GM21526 (cell line): ENCODE data around the gene ZIC3.
"Not testable (repeated sequence)": the region's sequence is repeated elsewhere in the genome, so short reads cannot be mapped to it uniquely, and the experiment has no call there.

Source experiments
- ATAC-seq: cut with Tn5 transposase; IDR thresholded peaks from one replicate; pipeline ENCODE4 v1.9.1; 2021; ENCODE audit warnings: moderate library complexity; ENCODE audit not compliant: unreplicated experiment, low FRiP score

Gene ZIC3

DNA sequence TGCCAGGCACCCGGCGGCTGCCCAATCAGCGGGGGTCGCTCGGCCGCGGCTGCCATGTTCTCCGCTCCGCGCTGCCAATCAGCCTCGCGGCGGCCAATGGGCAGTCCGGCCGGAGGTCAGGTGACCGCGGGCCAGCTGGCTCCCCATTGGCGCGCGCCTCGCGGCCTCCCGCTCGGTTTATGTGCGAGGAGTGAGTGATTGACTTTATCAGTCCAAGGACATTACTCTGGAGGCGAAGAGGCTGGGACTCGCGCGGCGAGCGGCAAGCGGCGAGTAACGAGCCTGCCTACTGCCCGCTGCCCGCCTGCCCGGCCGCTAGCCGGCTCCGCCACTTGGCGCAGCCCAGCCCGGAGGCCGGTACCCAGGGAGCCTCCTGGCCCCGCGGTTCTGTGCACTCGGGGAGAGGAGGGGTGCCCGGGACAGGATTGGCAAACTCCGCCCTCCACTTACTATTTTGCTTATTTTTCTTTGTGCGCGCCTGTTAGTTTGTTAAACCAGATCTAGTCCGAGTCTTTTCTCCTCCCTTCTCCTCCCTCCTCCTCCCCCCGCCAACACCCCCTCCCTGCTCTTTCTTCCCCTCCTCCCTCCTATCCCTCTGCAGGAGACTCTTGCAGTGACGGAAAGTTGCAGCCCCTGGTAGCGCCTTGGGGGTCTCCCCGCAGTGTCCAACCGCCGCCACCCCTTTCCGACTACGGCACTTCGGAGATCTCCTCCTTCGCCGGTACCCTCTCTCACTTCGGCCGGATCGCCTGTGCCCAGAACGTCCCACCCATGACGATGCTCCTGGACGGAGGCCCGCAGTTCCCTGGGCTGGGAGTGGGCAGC lies at the start of gene ZIC3:
Gene ZIC3, plus strand, starts transcription at position 207 of the 825 bp plus-strand sequence. Its CDS starts 565 bp downstream, at position 772.
- no peak for ATAC-seq

DNA sequence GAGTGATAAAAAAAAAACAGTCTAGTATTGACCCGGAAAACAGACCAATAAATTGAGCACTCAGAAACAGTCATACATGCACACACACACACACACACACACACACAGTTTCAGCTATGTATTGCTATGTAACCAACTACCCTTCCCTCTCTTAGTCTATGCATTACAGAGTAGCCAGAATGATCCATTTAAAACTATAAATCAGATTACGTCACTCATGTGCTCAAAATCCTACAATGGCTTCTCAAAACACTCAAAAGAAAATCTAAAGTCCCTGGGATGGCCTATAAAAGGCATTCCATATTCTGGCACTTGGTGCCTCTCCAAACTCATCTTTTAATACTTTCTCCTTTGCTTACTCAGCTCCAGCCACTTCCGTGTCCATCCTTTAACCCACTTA lies 46.5 kb upstream of the ZIC3 start:
- ATAC-seq = no peak

DNA sequence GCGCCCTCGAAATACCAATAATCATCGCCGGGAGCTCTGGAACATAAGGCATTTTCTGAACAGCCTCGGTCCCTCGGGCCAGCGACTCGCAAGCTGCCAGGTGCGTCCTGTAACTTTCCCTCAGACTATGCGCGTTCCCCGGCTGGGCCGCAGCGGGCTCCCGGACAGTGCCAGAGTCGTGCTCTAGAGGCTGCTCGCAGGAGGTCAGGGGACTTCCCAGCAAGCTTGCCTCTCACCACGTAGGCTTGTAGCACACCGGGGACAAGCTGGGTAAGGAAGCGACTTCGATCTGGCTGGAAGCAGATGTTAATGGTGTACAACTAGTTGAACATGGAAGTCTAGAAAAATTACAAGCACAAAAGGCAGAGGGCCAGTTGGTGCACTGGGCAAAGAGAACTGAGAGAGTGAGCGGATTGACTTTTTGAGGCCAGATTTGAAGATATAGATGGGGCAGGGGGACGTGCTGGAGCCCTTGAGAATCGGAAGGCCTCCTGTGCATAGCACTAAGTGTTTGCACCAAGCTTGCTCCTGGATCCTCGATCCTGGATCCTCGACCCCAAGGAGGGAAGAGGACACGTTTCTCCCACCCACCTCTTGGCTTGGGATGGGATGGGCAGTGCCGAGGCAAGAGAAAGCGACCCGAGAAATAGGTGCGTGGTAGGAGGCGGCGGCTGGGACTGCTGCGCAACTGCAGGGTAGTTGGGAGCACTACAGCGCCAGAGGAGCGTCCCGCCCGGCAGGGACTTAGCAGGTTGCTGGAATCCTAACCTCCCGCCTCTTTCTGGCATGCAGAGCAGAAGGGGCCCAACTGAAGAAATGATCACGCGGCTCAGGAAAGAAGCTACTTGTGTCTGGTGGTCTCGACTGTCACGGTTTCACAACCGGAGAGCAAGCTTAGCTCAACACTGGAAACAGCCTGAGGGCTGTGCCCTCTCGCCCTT lies 19.9 kb upstream of the ZIC3 start:
- ATAC-seq = no peak

DNA sequence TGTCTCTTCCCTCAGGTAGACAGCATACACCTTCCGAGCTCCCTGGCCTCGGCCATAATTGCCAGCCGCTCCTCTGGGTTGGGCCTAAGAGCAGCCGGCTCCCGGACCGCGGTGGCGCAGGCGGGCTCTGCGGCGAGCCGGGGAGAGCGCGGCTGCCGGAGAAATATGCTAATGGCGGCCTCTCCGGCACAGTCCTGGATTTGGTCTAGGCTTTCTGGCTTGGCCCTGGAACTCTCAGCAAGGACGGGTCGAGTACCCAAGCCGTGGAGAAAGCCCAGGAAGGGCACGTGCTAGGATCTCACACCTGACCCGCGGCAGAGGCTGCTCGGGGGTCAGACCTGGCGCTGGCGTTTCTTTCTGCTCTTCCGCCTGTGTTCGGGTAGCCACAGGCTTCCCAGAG lies 18.6 kb upstream of the ZIC3 start:
- no peak for ATAC-seq

DNA sequence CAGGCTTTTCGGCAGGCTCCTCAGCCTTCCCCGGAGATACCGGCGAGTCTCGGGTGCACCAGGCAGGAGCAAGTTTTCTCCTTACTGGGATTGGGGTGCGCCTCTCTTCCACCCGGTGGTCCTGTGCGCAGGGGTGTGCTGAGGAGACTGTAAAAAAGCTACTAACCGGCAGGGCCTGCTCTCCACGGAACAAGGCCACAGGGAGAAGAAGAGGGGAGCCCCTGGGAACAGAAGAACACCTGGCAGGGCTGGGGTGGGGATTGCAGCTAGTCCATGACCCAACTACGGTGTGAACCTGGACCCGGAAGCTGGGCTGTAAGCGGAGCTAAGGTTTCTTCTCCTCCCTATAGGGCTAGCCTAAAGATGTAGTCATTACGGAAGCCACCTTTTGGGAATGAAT lies 17.7 kb upstream of the ZIC3 start:
- no peak for ATAC-seq

DNA sequence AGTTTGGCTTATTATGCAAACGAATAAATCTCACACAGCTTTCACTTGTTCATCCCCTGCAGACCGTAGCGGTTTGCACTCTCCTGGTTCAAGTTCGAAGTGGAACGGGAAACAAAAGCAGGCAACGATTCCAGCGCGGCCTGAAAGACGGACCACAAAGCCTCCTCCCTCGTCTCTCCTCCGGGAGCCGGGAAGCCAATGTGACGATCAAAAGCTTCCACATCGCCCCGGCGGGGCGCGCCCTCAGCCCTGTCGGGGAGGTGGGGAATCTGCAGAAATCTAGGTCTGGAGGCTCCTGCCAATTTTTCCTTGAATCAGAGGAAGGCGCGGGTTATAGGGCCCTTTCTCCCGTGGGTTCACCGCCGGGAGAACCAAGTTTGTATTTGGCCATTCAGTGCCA lies 16.9 kb upstream of the ZIC3 start:
- no peak for ATAC-seq

DNA sequence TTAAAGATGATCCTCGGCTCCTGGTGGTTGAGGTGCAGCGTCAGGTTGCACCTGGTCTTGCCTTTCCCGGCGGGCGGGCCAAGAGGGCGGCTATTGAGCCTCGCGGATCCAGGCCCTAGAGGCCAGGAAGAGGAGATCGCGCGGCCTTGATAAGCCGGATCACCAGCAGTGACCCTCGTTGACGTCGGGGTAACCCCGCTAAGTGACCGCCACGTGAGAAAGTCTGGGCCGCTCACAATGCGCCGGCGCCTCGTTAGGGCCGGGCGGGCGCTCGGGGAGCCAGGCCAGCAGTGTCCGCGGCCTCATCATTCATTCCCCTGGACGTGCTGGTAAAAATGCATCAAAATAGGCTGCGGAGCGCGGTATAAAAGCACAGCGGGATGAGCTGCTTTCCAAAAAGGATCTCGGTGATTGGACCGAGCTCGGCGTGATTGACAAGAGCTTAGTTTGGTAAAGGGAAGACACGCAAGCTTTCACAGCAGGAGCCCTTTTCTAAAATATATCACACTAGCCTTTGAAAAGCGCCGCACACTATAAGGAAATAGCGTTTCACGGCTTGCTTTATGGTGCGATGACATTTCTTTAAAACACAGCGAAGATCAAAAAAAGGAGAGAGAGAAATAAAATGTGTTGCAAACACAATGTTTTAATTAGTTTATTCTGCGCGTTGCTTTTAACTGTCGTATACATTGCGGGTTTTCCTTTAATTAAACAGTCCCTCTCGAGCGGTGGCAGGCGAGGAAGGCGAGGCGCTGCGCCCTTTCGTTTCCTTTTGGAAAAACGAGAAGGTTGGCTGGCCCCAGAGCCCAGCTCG lies 15.9 kb upstream of the ZIC3 start:
- ATAC-seq = no peak

DNA sequence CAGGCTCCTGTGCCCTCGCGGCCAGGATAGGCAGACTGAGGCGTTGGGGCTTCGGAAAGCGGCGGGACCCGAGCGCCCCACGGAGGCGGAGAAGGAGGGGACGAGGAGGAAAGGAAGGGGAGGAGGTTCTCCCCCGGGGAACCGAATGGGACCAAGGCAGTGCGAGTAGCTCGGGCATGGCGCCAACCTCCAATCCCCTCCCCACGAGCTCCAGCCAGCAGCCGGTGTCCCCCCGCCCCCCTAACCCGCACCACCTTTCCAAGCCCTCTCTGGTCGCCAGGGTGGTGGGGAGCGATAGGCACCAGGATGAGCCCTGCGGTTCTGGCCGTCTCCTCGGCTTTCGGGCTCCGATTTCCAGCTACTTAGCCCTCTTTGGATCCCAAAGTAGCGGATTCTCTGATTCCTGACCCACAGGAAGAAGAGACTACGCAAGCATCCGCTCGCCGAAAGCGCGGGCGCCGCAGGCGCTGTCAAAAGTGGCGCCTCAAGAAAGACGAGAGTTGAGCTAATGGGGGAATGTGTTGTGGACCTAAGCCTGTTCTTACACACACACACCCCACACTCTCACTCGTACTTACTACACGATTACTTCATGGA lies 15.2 kb upstream of the ZIC3 start:
- no peak for ATAC-seq

DNA sequence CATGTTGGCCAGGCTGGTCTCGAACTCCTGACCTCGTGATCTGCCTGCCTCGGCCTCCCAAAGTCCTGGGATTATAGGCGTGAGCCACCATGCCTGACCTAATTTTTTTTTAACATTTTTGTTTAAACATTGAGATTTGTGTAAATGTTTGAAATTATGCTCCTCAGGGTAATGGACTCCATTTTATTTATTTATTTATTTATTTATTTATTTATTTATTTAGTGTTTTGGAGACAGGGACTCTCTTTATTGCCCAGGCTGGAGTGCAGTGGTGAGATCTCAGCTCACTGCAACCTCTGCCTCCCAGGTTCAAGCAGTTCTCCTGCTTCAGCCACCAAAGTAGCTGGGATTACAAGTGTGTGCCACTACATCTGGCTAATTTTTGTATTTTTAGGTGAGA lies 13.8 kb upstream of the ZIC3 start:
- not testable (repeated sequence) for ATAC-seq

DNA sequence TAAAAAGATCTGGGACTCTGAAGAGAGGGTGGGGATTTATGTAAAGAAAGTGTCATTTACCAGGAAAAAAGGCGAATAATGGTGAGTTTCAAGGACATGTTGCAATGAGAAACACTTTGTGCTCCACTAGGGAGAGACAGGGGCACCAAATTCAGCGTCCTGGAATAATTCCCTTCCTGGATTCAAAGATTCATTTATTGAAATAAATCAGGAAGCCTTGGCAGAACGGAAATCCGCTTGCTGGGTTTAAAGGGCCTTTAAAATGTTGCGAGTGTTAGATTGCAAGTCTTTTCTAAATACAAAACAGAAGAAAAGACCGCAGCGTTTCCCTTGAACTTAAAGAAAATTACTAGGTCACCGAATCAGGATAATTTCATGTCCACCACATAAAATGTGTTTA lies 3.8 kb upstream of the ZIC3 start:
- ATAC-seq = no peak

DNA sequence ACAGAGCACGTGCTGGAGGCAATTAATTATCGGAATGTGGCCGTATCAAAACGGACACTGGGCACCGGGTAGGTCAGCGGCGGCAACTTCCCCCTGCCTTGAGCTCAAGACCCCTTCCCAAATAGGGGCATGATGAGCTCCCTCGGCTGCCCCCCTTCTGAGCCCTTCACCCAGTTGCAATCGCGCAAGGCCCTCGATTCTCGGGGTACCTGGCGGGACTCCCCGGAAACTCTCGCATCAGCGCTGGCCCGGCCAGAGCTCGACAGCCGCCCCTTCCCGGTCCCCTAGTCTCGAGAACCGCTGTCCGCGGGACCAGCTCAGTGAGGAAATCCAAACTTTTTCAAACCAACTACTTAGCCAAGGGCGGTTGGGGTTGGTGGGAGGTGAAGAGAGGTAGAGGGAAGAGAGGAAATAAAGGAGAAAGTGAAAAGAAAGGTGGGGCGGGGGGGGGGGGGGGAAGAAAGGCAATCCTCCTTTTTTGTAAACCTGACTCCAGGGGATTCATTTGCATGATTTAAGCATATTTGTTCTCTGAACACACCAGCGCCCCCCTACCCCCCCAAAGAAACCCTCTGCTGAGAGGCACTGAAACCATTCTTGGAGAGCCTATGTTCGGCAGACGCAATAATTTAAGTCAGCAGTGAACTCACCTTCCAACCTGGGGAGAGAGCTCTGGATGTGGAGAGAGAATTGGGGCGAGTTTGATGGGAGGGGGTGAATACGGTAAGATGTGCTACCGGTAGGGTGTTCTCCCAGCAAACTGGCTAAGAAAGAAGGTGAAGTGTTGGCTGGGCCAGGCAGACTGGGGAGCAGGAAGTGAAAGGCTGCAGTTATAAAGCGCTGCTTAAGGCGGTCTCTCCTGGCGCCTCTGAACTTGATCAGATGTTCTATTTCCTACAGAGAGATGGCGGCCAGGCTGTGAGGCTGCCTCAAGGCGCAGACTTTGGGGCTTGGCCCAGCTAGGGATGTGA lies 2.0 kb upstream of the ZIC3 start:
- no peak for ATAC-seq

DNA sequence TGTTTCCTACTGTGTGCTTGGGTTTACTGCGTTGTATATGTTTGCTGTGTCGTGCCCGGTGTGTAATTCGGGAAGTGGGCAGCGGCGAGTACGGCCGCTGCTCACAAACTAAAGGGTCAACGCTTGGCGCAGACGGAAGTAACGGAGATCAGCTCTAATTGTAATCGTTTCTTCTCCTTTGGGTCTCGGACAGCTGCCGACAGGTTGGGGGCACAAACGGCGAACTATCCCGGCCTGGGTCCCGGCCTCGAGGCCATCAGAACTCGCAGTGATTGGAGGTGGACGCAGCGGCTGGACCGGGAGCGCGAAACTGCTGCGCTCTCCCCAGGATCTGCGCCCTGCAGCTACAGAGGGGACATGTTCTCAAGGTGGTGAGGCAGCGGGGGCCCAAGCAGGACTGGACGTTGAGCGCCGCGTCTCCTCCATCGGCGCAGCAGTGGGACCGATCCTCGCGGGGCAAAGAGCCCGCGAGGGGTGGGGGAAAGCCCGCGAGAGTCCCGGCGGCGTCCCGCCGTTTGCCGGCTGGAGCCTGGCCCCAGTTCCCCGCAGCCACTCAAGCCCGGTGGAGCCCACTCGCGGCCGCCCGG lies 516 bp upstream of the ZIC3 start:
- ATAC-seq = no peak

DNA sequence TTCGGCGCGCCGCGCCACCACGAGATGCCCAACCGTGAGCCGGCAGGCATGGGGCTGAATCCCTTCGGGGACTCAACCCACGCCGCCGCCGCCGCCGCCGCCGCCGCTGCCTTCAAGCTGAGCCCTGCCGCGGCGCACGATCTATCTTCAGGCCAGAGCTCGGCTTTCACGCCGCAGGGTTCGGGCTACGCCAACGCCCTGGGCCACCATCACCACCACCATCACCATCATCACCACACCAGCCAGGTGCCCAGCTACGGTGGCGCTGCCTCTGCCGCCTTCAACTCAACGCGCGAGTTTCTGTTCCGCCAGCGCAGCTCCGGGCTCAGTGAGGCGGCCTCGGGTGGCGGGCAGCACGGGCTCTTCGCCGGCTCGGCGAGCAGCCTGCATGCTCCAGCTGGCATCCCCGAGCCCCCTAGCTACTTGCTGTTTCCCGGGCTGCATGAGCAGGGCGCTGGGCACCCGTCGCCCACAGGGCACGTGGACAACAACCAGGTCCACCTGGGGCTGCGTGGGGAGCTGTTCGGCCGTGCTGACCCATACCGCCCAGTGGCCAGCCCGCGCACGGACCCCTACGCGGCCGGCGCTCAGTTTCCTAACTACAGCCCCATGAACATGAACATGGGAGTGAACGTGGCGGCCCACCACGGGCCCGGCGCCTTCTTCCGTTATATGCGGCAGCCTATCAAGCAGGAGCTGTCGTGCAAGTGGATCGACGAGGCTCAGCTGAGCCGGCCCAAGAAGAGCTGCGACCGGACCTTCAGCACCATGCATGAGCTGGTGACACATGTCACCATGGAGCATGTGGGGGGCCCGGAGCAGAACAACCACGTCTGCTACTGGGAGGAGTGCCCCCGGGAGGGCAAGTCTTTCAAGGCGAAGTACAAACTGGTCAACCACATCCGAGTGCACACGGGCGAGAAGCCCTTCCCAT lies 1.1 kb downstream of the ZIC3 start:
- no peak for ATAC-seq

DNA sequence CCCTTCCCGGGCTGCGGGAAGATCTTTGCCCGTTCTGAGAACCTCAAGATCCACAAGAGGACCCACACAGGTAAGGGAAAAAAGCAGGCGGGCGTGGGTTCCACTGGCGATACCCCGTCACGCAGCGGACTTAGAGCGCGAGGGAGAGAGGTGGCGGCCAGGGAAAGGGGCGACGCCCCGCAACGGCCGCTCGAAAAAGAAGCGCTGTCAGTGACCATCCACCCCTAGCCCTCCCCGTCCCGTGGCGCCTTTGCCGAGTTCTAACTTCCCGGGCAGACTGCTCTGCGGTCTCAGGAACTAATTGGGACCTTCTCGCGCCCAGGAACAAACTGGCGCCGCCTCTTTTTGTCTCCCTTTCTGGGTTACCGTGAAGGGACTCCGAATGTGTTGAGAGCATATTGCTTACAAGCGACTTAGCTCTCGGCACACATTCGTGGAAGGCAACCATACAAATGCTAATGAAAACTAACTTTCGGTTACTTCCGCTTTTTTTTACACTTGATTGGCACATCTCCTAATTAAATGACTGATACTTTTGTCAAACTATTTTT lies 1.8 kb downstream of the ZIC3 start:
- ATAC-seq = no peak

DNA sequence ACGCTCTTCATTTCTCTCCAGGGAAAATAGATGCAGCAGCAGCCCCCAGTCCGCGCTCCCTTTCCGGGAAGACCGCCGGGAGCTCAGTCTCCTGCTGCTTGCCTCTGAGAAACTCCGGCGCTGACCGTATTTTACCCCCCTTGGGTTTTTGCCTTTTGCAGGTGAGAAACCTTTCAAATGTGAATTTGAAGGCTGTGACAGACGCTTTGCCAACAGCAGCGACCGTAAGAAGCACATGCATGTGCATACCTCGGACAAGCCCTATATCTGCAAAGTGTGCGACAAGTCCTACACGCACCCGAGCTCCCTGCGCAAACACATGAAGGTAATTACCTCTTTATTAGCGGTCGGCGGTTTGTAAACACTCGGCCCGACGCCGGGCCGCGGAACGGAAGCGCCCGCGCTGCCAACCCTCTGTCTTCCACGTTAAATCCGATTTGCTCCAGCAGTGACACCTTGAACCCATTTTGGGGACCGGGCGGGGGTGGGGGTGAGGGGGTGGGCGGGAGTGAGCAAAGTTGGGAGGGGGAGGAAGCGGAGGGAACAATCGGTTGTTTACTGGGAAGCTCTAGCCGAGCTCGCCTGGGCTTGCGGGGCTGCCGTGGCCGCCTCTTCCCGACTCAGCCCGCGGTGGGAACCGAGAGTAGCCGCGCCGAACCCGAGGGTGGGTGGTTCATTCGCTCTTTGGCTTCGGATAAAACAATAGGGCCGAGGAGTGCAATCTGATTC lies 3.0 kb downstream of the ZIC3 start:
- no peak for ATAC-seq

DNA sequence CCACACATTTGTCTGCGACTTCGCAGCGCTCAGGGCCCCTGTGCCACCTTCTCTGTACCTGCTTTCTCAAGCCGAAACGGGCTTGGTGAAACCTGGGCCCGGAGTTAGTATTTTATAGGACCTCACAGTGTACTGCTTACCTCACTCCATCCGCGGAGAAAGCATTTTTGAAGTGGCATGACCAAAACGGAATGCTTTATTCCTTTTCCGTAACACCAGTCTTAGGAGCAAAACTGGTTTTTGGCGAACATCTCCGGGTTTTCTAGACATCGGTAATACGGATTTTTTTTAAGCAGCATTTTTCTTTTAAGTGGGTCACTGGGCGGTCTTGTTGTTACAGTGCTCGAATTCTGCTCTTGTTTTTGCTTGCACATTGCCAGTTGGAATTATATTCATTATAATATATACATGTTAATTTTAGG lies 3.6 kb downstream of the ZIC3 start:
- ATAC-seq = no peak
